Stimulated activated CD8-positive, alpha-beta memory T cell treated with anti-CD3 and anti-CD28 coated beads, Interleukin-4, amount 100 ng/mL, for 48 hours (primary cell): ENCODE measurements around the gene DPYSL5.
"Not testable (repeated sequence)": the region's sequence is repeated elsewhere in the genome, so short reads cannot be mapped to it uniquely, and the experiment has no call there.

Source experiments
- DNase-seq: peaks from one replicate; pipeline ENCODE4 v3.0.0-alpha.2; 2020

The DPYSL5 gene

GRCh38 chr2:26875808-26876207, 27.9 kb downstream of the DPYSL5 start:
- DNase-seq, result no peak

- no peak for DNase-seq
Measured at GRCh38 chr2:26876260-26876659, 28.3 kb downstream of the DPYSL5 start.

GRCh38 chr2:26877276-26877675, 29.3 kb downstream of the DPYSL5 start:
- DNase-seq, result no peak

GRCh38 chr2:26880161-26880560, 32.2 kb downstream of the DPYSL5 start:
- no peak for DNase-seq

GRCh38 chr2:26880910-26881435, 33.0 kb downstream of the DPYSL5 start:
- no peak for DNase-seq

- DNase-seq, result not testable (repeated sequence)
Measured at GRCh38 chr2:26882220-26882619, 34.3 kb downstream of the DPYSL5 start.

- no peak for DNase-seq
Measured at GRCh38 chr2:26883956-26884355, 36.0 kb downstream of the DPYSL5 start.

GRCh38 chr2:26884486-26884885, 36.6 kb downstream of the DPYSL5 start:
- DNase-seq, result no peak

- DNase-seq, result no peak
Measured at GRCh38 chr2:26885651-26886329, 37.9 kb downstream of the DPYSL5 start.

- no peak for DNase-seq
Measured at GRCh38 chr2:26886736-26887135, 38.8 kb downstream of the DPYSL5 start.

- DNase-seq, result no peak
Measured at GRCh38 chr2:26887151-26887550, 39.2 kb downstream of the DPYSL5 start.

- DNase-seq, result no peak
Measured at GRCh38 chr2:26889796-26890195, 41.9 kb downstream of the DPYSL5 start.

- no peak for DNase-seq
Measured at GRCh38 chr2:26890341-26891000, 42.5 kb downstream of the DPYSL5 start.

GRCh38 chr2:26892133-26892532, 44.2 kb downstream of the DPYSL5 start:
- DNase-seq, result no peak

- DNase-seq, result no peak
Measured at GRCh38 chr2:26892922-26893524, 45.1 kb downstream of the DPYSL5 start.

GRCh38 chr2:26894136-26894535, 46.2 kb downstream of the DPYSL5 start:
- DNase-seq, result no peak

GRCh38 chr2:26897807-26898479, 50.0 kb downstream of the DPYSL5 start:
- no peak for DNase-seq

GRCh38 chr2:26898480-26899078, 50.6 kb downstream of the DPYSL5 start:
- no peak for DNase-seq

GRCh38 chr2:26899500-26900164, 51.7 kb downstream of the DPYSL5 start:
- DNase-seq, result no peak

- no peak for DNase-seq
Measured at GRCh38 chr2:26900831-26901321, 52.9 kb downstream of the DPYSL5 start.

GRCh38 chr2:26901326-26902183, 53.6 kb downstream of the DPYSL5 start:
- no peak for DNase-seq
